ENCODE data around the gene NRGN. TPM values are rescaled to one million over a fixed set of nuclear protein-coding genes. Genes with fewer than 3 reads are reported as not detected.

NRGN gene
- total and polyA plus RNA-seq, 10 of the 15 experiments (the other 5 are each of a cell fraction or from before 2014, with no cell fraction given), result 0.36 to 3.2 (median 1.1) TPM; not detected in 2

DNA sequence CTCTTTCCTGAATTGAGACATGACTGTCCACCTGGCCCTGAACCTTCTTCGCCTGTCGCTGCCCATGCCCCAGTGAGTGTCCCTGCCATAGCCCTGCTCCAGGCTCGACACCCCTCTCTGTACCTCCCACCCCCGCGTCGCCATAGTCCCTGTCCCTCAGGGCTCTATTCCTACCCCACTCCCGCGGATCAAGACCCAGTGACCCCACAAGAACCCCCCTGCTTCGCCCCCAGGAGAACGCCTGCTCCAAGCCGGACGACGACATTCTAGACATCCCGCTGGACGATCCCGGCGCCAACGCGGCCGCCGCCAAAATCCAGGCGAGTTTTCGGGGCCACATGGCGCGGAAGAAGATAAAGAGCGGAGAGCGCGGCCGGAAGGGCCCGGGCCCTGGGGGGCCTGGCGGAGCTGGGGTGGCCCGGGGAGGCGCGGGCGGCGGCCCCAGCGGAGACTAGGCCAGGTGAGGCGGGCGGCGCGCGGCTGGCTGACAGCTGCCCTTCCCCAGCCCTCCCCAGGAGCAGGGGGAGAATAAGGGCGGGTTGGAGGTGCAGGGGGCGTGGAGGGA is 5.6 kb downstream of the NRGN start (continued):
- TF ChIP-seq NFYA (IDR thresholded peaks at IDR 0.05; ENCODE audit: borderline replicate concordance, low read depth, low read length) (no peak), NFYB (IDR thresholded peaks at IDR 0.05; ENCODE audit: insufficient read depth, low read depth, low read length) (no peak), EED (IDR thresholded peaks at IDR 0.05; ENCODE audit: low read depth) (no peak), EZH2 (IDR thresholded peaks at IDR 0.05; ENCODE audit: borderline replicate concordance, control insufficient read depth, low read depth, low read length) (no peak)

GRCh38 chr11:124745835-124746620 is 6.3 kb downstream of the NRGN start:
- Histone ChIP-seq H3K27ac (ENCODE audit: control insufficient read depth, insufficient read depth) (peak overlapping the region; percentile 53; the same call in 1 of the 2 replicates), H2AFZ (ENCODE audit: control insufficient read depth, low read depth, low read length) (peak overlapping the region; percentile 98), H3K9me3 (replicated peaks; ENCODE audit: control insufficient read depth, insufficient read depth, low read length) (no peaks in the 10 kb centered on the region), H3K4me3 (peak overlapping the region; percentile 88), H3K79me2 (ENCODE audit: control insufficient read depth, insufficient read depth, low read length) (no peaks in the 10 kb centered on the region), H3K4me1 (ENCODE audit: control insufficient read depth, insufficient read depth, low read length) (peaks cover 4% of the 10 kb centered on the region; the same call in 1 of the 2 replicates), H3K9ac (ENCODE audit: control insufficient read depth, insufficient read depth, low read length) (peak overlapping the region; percentile 68), H3K4me2 (ENCODE audit: control insufficient read depth, insufficient read depth) (peak overlapping the region; percentile 99), H4K20me1 (ENCODE audit: control insufficient read depth, insufficient read depth) (no peaks in the 10 kb centered on the region), H3K36me3 (ENCODE audit: control insufficient read depth in 2 of 2, insufficient read depth in 2 of 2, low read length in 1 of 2) (no peaks in the 10 kb centered on the region), H3K27me3 (replicated peaks in 1 of 2; ENCODE audit: control insufficient read depth in 2 of 2, insufficient read depth in 2 of 2, low read length in 1 of 2) (no peaks in the 10 kb centered on the region; a peak in 1 of 4 replicates)
- peak; percentile 57 for ATAC-seq
- RAD21 ChIA-PET (ENCODE audit: unreplicated experiment), result interaction anchor here (0.6 to 2.5 kb wide), 14 partner anchors 10 to 91 kb away, joined by 3 to 34 read pairs (median 6); partner anchors contain the start of genes ESAM, MSANTD2, SIAE and SPA17
- POLR2A ChIA-PET, result interaction anchor here (0.9 to 1.9 kb wide), 8 partner anchors 8 to 123 kb away, joined by 3 to 12 read pairs (median 4); partner anchors contain the start of genes ESAM, MSANTD2 and TBRG1
- no peak for DNase-seq (ENCODE audit: low read depth, low spot score)
- FAIRE-seq, result no peak
- WGBS (ENCODE audit: insufficient coverage, insufficient replicate concordance, low lambda C conversion rate, missing lambda C conversion rate), result 4% methylated on average over 41 of the region's 41 CpGs
- in situ Hi-C loops (cut with MboI), result no loop called here
- intact Hi-C loops (cut with micrococcal nuclease; ENCODE audit: unreplicated experiment), result loop anchor here (1.0 kb wide), 1 partner anchor 12 kb away; no protein-coding TSS in a partner anchor
- TSS peak; percentile 63 for BruUV-seq (replicated peaks)
- CTCF ChIA-PET, result interaction anchor here (0.8 to 12.2 kb wide), 18 partner anchors 9 to 104 kb away, joined by 3 to 202 read pairs (median 7); partner anchors contain the start of genes ESAM, MSANTD2, SIAE and SPA17
- SMC1A ChIA-PET (ENCODE audit: uncharacterized antibody, unreplicated experiment), result interaction anchor here (0.6 to 7.0 kb wide), 10 partner anchors 9 to 76 kb away, joined by 3 to 91 read pairs (median 4); partner anchors contain the start of genes ESAM, SIAE and SPA17
- 0 out of 2 replicates have a peak, but pooled peaks have one; percentile 16 for TF ChIP-seq ZNF217 (IDR thresholded peaks at IDR 0.05)
- TF ChIP-seq, protein P1, sequence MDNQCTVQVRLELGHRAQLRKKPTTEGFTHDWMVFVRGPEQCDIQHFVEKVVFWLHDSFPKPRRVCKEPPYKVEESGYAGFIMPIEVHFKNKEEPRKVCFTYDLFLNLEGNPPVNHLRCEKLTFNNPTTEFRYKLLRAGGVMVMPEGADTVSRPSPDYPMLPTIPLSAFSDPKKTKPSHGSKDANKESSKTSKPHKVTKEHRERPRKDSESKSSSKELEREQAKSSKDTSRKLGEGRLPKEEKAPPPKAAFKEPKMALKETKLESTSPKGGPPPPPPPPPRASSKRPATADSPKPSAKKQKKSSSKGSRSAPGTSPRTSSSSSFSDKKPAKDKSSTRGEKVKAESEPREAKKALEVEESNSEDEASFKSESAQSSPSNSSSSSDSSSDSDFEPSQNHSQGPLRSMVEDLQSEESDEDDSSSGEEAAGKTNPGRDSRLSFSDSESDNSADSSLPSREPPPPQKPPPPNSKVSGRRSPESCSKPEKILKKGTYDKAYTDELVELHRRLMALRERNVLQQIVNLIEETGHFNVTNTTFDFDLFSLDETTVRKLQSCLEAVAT (IDR thresholded peaks at IDR 0.05), result 0 out of 2 replicates have a peak, but pooled peaks have one; percentile 27
- TF ChIP-seq, protein P2, sequence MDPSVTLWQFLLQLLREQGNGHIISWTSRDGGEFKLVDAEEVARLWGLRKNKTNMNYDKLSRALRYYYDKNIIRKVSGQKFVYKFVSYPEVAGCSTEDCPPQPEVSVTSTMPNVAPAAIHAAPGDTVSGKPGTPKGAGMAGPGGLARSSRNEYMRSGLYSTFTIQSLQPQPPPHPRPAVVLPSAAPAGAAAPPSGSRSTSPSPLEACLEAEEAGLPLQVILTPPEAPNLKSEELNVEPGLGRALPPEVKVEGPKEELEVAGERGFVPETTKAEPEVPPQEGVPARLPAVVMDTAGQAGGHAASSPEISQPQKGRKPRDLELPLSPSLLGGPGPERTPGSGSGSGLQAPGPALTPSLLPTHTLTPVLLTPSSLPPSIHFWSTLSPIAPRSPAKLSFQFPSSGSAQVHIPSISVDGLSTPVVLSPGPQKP (IDR thresholded peaks at IDR 0.05; ENCODE audit: low read depth, low read length), result 0 out of 2 replicates have a peak, but pooled peaks have one; percentile 7
- no peak for TF ChIP-seq BRCA1 (IDR thresholded peaks at IDR 0.05; ENCODE audit: low read depth, low read length)
- no peak for TF ChIP-seq NR2C2 (IDR thresholded peaks at IDR 0.05; ENCODE audit: borderline replicate concordance, control insufficient read depth, insufficient read length, low read depth)
- TF ChIP-seq CHD4 (IDR thresholded peaks at IDR 0.05), result no peak
- TF ChIP-seq RAD21 (IDR thresholded peaks at IDR 0.05; ENCODE audit: insufficient read depth, low read depth, low read length), result peak; percentile 19; the same call in 1 of the 2 replicates
- TF ChIP-seq TAF1 (IDR thresholded peaks at IDR 0.05; ENCODE audit: borderline replicate concordance, low read depth, low read length), result peak; percentile 5; the same call in 1 of the 2 replicates
- 0 out of 2 replicates have a peak, but pooled peaks have one; percentile 68 for TF ChIP-seq GATAD2B (conservative IDR thresholded peaks at IDR 0.05; ENCODE audit: low read depth)
- TF ChIP-seq EED (IDR thresholded peaks at IDR 0.05; ENCODE audit: low read depth), result 0 out of 2 replicates have a peak, but pooled peaks have one; percentile 3
- TF ChIP-seq ZNF24 (IDR thresholded peaks at IDR 0.05), result peak; percentile 22; the same call in 1 of the 2 replicates
- TF ChIP-seq PAX8 (IDR thresholded peaks at IDR 0.05), result no peak

Data from GM12878 (cell line).